ENCODE results near the gene IL13.
"Not testable (repeated sequence)": the region's sequence is repeated elsewhere in the genome, so short reads cannot be mapped to it uniquely, and the experiment has no call there.

IL13 gene

GRCh38 chr5:132690156-132690555 is 32.2 kb downstream of the IL13 start:
- no peaks in the 10 kb centered on the region for H3K36me3 ChIP-seq (ENCODE audit: control insufficient read depth in 4 of 4, insufficient read depth in 4 of 4, low read length in 3 of 4)
- DNase-seq, result no peak
- ChIA-PET CTCF (interaction anchor here (1.1 to 1.9 kb wide), 3 partner anchors 10 to 87 kb away, joined by 3 to 7 read pairs (median 4); no protein-coding TSS in a partner anchor), POLR2A (no interaction called here)
- H3K9me3 ChIP-seq (ENCODE audit: control extremely low read depth in 1 of 5, control insufficient read depth in 4 of 5, insufficient read depth in 2 of 5, low read depth in 1 of 5, low read length in 4 of 5), result no peaks in the 10 kb centered on the region
- WGBS (ENCODE audit: insufficient coverage), result 100% methylated on average over 1 of the region's 3 CpGs
- peaks cover 4 to 19% (median 16%) of the 10 kb centered on the region in 4 experiments for H3K4me1 ChIP-seq (ENCODE audit: control extremely low read depth in 1 of 4, control insufficient read depth in 4 of 4, insufficient read depth in 4 of 4, low read length in 3 of 4)
- H3K4me3 ChIP-seq (ENCODE audit: control insufficient read depth in 1 of 7, extremely low read depth in 1 of 7, insufficient read depth in 4 of 7, low read depth in 2 of 7, low read length in 6 of 7), result no peak overlapping the region
- H3K27me3 ChIP-seq (replicated peaks in 2 of 5; ENCODE audit: control insufficient read depth in 4 of 5, insufficient read depth in 5 of 5, low read length in 4 of 5), result no peaks in the 10 kb centered on the region
- no peak overlapping the region for H3K27ac ChIP-seq (ENCODE audit: insufficient read depth in 1 of 2, low read depth in 1 of 2, low read length in 2 of 2, poor library complexity in 1 of 2, severe bottlenecking in 2 of 2)

DNA sequence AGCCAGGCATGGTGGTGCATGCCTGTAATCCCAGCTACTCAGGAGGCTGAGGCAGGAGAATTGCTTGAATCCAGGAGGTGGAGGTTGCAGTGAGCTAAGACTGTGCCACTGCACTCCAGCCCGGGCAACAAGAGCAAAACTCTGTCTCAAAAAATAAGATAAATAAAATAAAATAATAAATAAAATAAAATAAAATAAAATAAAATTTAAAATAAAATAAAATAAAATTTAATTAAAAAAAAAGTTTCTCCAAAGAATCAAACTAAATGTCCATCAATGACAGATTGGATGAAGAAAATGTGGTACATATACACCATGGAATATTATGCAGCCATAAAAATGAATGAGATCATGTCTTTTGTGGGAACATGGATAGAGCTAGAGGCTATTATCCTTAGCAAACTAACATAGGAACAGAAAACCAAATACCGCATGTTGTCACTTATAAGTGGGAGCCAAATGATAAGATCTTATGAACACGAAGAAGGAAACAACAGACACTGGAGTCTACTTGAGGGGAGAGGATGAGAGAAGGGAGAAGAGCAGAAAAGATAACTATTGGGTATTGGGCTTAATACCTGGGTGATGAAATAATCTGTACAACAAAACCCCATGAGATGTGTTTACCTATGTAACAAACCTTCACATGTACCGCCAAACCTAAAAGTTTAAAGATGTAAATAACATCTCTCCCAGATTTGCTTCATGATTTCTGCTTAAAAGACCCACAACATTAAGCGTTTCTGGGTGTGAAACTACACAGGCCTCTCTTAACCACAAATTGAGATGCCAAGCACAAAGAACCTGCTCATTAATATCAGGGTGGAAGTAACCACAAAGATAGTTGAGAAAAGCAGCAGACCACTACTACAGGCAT is 34.0 kb downstream of the IL13 start:
- H3K9me3 ChIP-seq (ENCODE audit: control extremely low read depth in 1 of 5, control insufficient read depth in 4 of 5, insufficient read depth in 2 of 5, low read depth in 1 of 5, low read length in 4 of 5); H3K36me3 ChIP-seq (ENCODE audit: control insufficient read depth in 4 of 4, insufficient read depth in 4 of 4, low read length in 3 of 4); DNase-seq; H3K27ac ChIP-seq (ENCODE audit: insufficient read depth in 1 of 2, low read depth in 1 of 2, low read length in 2 of 2, poor library complexity in 1 of 2, severe bottlenecking in 2 of 2); POLR2A ChIA-PET; H3K27me3 ChIP-seq (replicated peaks in 2 of 5; ENCODE audit: control insufficient read depth in 4 of 5, insufficient read depth in 5 of 5, low read length in 4 of 5); H3K4me3 ChIP-seq (ENCODE audit: control insufficient read depth in 1 of 7, extremely low read depth in 1 of 7, insufficient read depth in 4 of 7, low read depth in 2 of 7, low read length in 6 of 7): not testable (repeated sequence)
- CTCF ChIA-PET, result interaction anchor here (0.6 to 1.1 kb wide), 2 partner anchors 93 to 201 kb away, joined by 3 to 4 read pairs; partner anchors contain the start of gene IRF1
- peaks cover 4 to 19% (median 16%) of the 10 kb centered on the region in 4 experiments for H3K4me1 ChIP-seq (ENCODE audit: control extremely low read depth in 1 of 4, control insufficient read depth in 4 of 4, insufficient read depth in 4 of 4, low read length in 3 of 4)
- WGBS (ENCODE audit: insufficient coverage), result 89% methylated on average over 2 of the region's 5 CpGs

DNA sequence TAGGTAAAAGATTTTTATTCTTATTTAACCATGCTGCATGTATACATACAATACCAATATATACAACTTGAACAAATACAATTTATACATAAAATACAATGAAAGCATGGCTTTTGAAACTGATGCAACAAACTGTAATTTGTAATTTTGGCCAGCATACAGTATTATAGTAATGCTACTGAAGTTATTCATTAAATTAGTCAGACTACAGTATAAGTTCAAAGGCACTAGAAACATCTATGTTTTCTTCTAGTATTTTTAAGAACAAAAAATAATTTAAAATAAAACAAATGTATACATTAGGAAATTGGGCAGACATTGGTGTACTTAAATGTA is 34.6 kb downstream of the IL13 start:
- ChIA-PET POLR2A (no interaction called here), CTCF (no interaction called here)
- Histone ChIP-seq H3K27me3 (replicated peaks in 2 of 5; ENCODE audit: control insufficient read depth in 4 of 5, insufficient read depth in 5 of 5, low read length in 4 of 5) (no peaks in the 10 kb centered on the region), H3K4me3 (ENCODE audit: control insufficient read depth in 1 of 7, extremely low read depth in 1 of 7, insufficient read depth in 4 of 7, low read depth in 2 of 7, low read length in 6 of 7) (no peak overlapping the region), H3K27ac (ENCODE audit: insufficient read depth in 1 of 2, low read depth in 1 of 2, low read length in 2 of 2, poor library complexity in 1 of 2, severe bottlenecking in 2 of 2) (no peak overlapping the region), H3K4me1 (ENCODE audit: control extremely low read depth in 1 of 4, control insufficient read depth in 4 of 4, insufficient read depth in 4 of 4, low read length in 3 of 4) (peaks cover 4 to 19% (median 16%) of the 10 kb centered on the region in 4 experiments), H3K9me3 (ENCODE audit: control extremely low read depth in 1 of 5, control insufficient read depth in 4 of 5, insufficient read depth in 2 of 5, low read depth in 1 of 5, low read length in 4 of 5) (no peaks in the 10 kb centered on the region), H3K36me3 (ENCODE audit: control insufficient read depth in 4 of 4, insufficient read depth in 4 of 4, low read length in 3 of 4) (no peaks in the 10 kb centered on the region)
- DNase-seq, result no peak

- CTCF ChIA-PET, result interaction anchor here (1.0 kb wide), 1 partner anchor 38 kb away, joined by 3 read pairs; the partner anchor contains the start of gene IL13
- Histone ChIP-seq H3K27ac (ENCODE audit: insufficient read depth in 1 of 2, low read depth in 1 of 2, low read length in 2 of 2, poor library complexity in 1 of 2, severe bottlenecking in 2 of 2) (no peak overlapping the region), H3K4me3 (ENCODE audit: control insufficient read depth in 1 of 7, extremely low read depth in 1 of 7, insufficient read depth in 4 of 7, low read depth in 2 of 7, low read length in 6 of 7) (no peak overlapping the region), H3K27me3 (replicated peaks in 2 of 5; ENCODE audit: control insufficient read depth in 4 of 5, insufficient read depth in 5 of 5, low read length in 4 of 5) (no peaks in the 10 kb centered on the region), H3K9me3 (ENCODE audit: control extremely low read depth in 1 of 5, control insufficient read depth in 4 of 5, insufficient read depth in 2 of 5, low read depth in 1 of 5, low read length in 4 of 5) (no peaks in the 10 kb centered on the region), H3K36me3 (ENCODE audit: control insufficient read depth in 4 of 4, insufficient read depth in 4 of 4, low read length in 3 of 4) (peaks cover 2 to 4% (median 3%) of the 10 kb centered on the region in 4 experiments), H3K4me1 (ENCODE audit: control extremely low read depth in 1 of 4, control insufficient read depth in 4 of 4, insufficient read depth in 4 of 4, low read length in 3 of 4) (no peaks in the 10 kb centered on the region)
- no CpG with 5 or more reads among the region's 4 CpGs for WGBS (ENCODE audit: insufficient coverage)
- POLR2A ChIA-PET, result no interaction called here
- no peak for DNase-seq
Observed at GRCh38 chr5:132695956-132696355, 38.0 kb downstream of the IL13 start.

DNA sequence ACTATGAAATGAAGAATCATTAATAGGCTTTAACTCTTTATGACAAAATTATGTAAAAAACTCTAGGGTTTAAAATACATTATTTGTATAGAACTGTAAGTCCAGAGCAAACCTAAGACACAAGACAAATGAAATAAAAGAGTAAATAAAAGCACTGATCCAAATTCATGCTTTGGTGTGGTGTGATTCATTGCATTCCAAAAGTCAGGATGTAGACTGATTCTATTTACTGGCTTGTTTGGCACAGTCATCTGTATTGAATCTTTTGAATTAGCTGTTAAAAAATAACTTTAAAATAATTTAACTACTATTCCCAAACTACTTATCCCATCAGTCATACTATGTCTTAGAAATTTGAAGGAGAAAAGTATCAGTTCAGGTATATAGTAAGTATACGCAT is 46.9 kb downstream of the IL13 start:
- DNase-seq, result no peak
- Histone ChIP-seq H3K4me3 (ENCODE audit: control insufficient read depth in 1 of 7, extremely low read depth in 1 of 7, insufficient read depth in 4 of 7, low read depth in 2 of 7, low read length in 6 of 7) (no peak overlapping the region), H3K27me3 (replicated peaks in 2 of 5; ENCODE audit: control insufficient read depth in 4 of 5, insufficient read depth in 5 of 5, low read length in 4 of 5) (no peaks in the 10 kb centered on the region), H3K27ac (ENCODE audit: insufficient read depth in 1 of 2, low read depth in 1 of 2, low read length in 2 of 2, poor library complexity in 1 of 2, severe bottlenecking in 2 of 2) (no peak overlapping the region), H3K9me3 (ENCODE audit: control extremely low read depth in 1 of 5, control insufficient read depth in 4 of 5, insufficient read depth in 2 of 5, low read depth in 1 of 5, low read length in 4 of 5) (no peaks in the 10 kb centered on the region), H3K36me3 (ENCODE audit: control insufficient read depth in 4 of 4, insufficient read depth in 4 of 4, low read length in 3 of 4) (peaks cover 4 to 9% (median 7%) of the 10 kb centered on the region in 4 experiments), H3K4me1 (ENCODE audit: control extremely low read depth in 1 of 4, control insufficient read depth in 4 of 4, insufficient read depth in 4 of 4, low read length in 3 of 4) (peaks cover 0 to 5% (median 2%) of the 10 kb centered on the region in 4 experiments)
- WGBS (ENCODE audit: insufficient coverage), result no CpG with 5 or more reads among the region's 1 CpG
- ChIA-PET POLR2A (no interaction called here), CTCF (interaction anchor here (1.0 to 1.7 kb wide), 3 partner anchors 28 to 156 kb away, joined by 3 to 4 read pairs (median 3); no protein-coding TSS in a partner anchor)

DNA sequence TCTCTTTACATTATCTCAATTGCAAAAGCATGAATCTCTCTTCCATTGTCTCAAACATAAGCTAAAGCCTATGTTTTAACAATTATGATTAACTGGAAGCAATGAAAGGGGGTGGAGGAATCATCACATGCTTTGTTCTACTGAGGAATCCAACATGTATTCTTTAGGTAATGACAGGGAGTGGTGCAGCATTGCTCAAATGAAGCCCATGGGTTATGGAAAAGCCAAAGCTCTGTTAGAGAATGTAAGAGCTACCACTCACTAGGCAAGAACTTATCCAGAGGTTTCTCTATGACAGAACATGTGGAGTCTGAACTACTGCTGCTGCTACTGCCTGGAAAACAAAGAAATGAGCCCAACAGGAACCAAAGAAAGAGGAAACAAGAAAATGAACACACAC is 50.7 kb downstream of the IL13 start:
- POLR2A ChIA-PET, result no interaction called here
- H3K9me3 ChIP-seq (ENCODE audit: control extremely low read depth in 1 of 5, control insufficient read depth in 4 of 5, insufficient read depth in 2 of 5, low read depth in 1 of 5, low read length in 4 of 5), result no peaks in the 10 kb centered on the region
- no peak overlapping the region for H3K4me3 ChIP-seq (ENCODE audit: control insufficient read depth in 1 of 7, extremely low read depth in 1 of 7, insufficient read depth in 4 of 7, low read depth in 2 of 7, low read length in 6 of 7)
- DNase-seq, result no peak
- H3K36me3 ChIP-seq (ENCODE audit: control insufficient read depth in 4 of 4, insufficient read depth in 4 of 4, low read length in 3 of 4), result no peaks in the 10 kb centered on the region
- H3K27ac ChIP-seq (ENCODE audit: insufficient read depth in 1 of 2, low read depth in 1 of 2, low read length in 2 of 2, poor library complexity in 1 of 2, severe bottlenecking in 2 of 2), result no peak overlapping the region
- H3K27me3 ChIP-seq (replicated peaks in 2 of 5; ENCODE audit: control insufficient read depth in 4 of 5, insufficient read depth in 5 of 5, low read length in 4 of 5), result no peaks in the 10 kb centered on the region
- CTCF ChIA-PET, result interaction anchor here (0.9 to 1.8 kb wide), 5 partner anchors 8 to 182 kb away, joined by 3 to 6 read pairs (median 3); no protein-coding TSS in a partner anchor
- peaks cover 0 to 5% (median 2%) of the 10 kb centered on the region in 4 experiments for H3K4me1 ChIP-seq (ENCODE audit: control extremely low read depth in 1 of 4, control insufficient read depth in 4 of 4, insufficient read depth in 4 of 4, low read length in 3 of 4)

Data from common myeloid progenitor, CD34-positive (primary cell).